Right lung (tissue), 5 donors: ENCODE measurements around the gene FDPS. TPM values are rescaled to one million over a fixed set of nuclear protein-coding genes. Genes with fewer than 3 reads are reported as not detected.
"Not testable (repeated sequence)": the region's sequence is repeated elsewhere in the genome, so short reads cannot be mapped to it uniquely, and the experiment has no call there.

Experiments used
- DNase-seq, 2 donors: peaks; one replicate each; pipeline ENCODE4 v3.0.0-alpha.2; 2013
- polyA plus RNA-seq, 5 donors: library from polyadenylated mRNA; unstranded; fragments of 120-200 nt; gene quantifications; one replicate each; pipeline versions ENCODE4 v1.2.1 to v1.2.3, GENCODE V29; 2013; ENCODE audit warnings: inconsistent platforms in 1 of 5, low replicate concordance in 1 of 5; ENCODE audit not compliant: insufficient read length in 5 of 5, insufficient read depth in 1 of 5

FDPS gene
- polyA plus RNA-seq, 5 donors, result 165 to 208 (median 178) TPM

DNA sequence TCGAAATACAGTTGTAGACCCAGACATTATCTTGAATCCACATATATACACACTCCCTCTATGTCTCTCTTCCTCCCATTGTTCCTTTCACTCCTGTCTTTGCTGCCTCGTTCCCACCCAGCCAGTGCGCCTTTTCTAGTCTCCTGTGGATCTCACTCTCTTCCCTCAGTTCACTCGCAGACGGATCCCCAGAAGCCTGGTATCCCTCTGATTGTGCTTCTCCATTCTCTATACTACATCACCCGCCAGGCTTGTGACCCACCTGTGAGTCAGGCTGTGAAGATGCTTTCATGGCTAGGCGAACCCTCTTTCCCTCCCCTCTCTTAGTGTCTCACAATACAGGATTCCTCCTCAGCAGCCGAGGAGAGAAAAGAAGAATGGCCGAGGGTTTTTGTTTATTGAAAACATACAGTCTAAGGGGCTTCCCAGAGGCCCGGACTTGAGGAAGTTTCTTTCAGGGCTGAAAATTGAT, 29.9 kb upstream of the FDPS start:
- DNase-seq, result no peak

DNA sequence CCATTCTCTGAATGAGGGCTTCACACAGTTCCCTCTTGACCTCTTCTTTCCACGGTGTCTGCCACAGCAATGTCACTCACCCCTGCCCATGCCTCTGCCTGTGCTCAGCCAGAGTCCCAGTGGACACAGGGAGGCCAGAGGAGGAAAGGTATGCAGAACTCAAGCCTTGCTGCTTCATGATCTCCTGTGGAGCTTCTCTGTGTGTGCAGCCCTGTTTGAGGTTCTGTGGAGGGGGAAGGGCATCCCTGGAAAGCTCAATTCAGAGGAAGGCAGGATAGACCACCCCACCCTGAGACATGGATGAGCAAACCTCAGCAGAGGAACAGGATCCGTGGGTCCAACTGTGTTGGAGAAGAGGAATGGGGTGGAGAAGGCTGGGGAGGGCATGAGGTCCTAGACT, 29.4 kb upstream of the FDPS start:
- no peak for DNase-seq

DNA sequence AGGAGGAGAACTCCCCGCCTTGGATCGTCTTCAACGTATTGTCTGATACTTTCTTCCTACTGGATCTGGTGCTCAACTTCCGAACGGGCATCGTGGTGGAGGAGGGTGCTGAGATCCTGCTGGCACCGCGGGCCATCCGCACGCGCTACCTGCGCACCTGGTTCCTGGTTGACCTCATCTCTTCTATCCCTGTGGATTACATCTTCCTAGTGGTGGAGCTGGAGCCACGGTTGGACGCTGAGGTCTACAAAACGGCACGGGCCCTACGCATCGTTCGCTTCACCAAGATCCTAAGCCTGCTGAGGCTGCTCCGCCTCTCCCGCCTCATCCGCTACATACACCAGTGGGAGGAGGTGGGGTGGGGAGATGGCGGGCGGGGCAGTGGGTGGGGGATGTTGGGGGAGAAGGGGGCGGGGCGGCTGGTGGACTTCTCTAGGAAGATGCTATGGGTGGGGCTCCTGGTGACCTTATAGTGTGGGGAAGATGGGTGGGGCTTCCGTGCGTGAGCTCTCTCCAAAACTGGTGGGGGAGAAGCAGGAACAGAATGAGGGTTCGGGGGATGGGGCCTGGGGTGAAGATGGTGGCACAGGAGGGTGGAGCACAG, 26.1 kb upstream of the FDPS start:
- DNase-seq, result no peak

- no peak for DNase-seq
These were observed 24.2 kb upstream of the FDPS start for GRCh38 chr1:155284476-155284875.

GRCh38 chr1:155285063-155285462, 23.6 kb upstream of the FDPS start:
- DNase-seq, result no peak

DNA sequence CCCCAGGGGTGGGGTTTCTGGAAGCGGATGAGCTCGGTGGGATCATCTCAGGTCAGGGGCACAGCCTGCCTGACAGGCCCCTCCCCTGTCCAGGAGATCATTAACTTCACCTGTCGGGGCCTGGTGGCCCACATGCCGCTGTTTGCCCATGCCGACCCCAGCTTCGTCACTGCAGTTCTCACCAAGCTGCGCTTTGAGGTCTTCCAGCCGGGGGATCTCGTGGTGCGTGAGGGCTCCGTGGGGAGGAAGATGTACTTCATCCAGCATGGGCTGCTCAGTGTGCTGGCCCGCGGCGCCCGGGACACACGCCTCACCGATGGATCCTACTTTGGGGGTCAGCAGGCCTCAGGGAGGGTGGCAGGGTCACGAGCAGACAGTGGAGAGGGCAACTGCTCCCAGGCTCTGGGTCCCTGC, 23.0 kb upstream of the FDPS start:
- no peak for DNase-seq

GRCh38 chr1:155286544-155286943, 22.1 kb upstream of the FDPS start:
- no peak for DNase-seq

GRCh38 chr1:155287987-155288543, 20.6 kb upstream of the FDPS start:
- no peak for DNase-seq

GRCh38 chr1:155291006-155291405, 17.7 kb upstream of the FDPS start:
- not testable (repeated sequence) for DNase-seq

- DNase-seq, result no peak
These were observed 15.4 kb upstream of the FDPS start for GRCh38 chr1:155293086-155293749.

DNA sequence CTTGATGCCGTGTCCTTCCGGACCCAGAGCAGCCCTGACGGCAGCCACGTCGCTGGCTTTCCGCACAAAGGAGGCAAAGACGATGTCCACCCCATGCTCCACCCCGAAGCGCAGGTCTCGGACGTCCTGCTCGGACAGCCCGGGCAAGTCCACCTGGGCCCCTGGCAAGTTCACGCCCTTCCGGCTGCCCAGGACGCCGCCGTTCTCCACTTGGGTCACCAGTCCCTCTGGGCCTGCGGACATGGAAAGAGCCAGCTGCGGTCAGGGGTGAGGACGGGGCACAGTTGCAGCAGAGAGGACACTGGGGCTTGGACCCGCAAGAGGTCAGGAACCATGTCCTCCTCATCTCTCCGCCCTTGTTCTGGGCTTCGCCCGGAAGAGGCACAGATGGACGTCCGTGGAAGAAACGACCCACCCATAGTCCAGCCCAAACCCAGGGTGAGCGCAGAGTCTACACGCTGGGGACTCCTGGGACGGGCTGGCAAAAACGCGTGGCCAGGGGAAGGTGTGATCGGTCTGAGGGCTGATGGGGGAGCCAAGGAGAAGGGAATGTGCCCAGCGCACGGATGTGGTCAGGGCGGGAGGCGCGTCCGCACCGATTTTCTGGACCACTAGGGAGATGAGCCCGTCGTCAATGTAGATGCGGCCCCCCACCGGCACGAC, 14.0 kb upstream of the FDPS start:
- no peak for DNase-seq

DNA sequence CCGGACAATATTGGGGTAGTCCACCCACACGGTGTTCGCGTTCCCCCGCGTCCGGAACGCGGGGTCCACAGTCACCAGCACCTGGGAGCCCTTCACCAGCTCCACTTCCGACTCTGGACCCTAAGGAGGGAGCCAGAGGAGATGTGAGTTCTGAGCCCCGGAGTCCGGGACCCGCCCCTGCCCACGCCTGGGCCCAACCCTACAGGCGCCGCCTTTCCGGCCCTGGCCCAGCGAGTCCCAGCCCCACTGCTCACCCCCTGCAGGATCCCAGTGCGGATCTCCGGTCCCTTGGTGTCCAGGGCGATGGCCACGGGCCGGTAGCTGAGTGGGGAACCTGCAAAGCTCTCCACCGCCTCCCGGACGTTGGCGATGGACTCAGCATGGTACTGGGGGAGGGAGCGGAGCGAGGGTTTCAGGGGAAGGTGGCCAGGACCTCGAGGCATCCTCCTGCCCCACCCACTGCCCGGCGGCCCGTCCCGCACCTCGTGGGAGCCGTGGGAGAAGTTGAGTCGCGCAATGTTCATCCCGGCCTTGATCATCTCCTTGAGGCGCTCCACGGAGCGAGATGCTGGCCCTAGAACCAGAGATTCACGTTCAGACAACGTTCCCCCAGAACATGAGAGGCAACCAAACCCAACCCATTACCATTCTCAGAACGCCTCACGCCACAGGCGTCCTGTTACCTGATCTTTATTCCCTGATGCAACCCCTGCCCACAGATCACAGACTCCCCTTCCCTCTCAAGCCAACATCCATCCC, 13.3 kb upstream of the FDPS start:
- DNase-seq, result no peak

DNA sequence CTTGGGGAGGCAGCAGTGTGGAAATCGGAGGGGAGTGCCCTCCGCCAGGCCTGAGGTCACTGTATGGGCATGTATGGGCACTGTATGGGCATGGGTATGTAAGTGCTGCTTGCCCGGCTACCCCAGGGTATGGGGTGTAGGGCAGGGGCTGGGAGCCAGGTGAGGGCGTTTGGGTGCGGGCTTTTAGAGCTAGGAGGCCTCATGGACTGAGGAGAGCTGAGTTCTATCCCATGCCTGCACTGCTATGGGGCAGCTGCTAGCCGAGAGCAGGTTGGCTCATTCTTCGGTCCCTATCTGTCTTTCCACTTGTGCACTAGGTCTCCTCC, 12.8 kb upstream of the FDPS start:
- no peak for DNase-seq

DNA sequence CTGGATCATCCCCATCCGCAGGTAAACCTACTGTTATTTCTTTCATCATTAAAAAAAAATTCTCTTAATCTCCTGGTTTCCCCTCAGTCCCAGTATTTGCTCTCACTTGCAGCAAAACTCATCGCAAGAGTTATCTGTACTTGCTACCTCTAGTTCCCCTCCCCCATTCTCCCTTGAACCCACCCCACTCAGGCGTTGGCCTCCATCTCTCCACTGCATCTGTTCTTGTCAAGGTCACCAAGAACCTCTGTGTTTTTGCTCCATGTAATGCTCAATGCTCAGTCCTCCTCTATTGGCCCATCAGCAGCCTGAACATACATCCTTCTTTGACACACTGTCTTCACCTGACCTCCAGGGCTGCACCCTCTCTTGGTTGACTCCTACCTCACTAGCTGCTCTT, 12.0 kb upstream of the FDPS start:
- DNase-seq, result no peak

DNA sequence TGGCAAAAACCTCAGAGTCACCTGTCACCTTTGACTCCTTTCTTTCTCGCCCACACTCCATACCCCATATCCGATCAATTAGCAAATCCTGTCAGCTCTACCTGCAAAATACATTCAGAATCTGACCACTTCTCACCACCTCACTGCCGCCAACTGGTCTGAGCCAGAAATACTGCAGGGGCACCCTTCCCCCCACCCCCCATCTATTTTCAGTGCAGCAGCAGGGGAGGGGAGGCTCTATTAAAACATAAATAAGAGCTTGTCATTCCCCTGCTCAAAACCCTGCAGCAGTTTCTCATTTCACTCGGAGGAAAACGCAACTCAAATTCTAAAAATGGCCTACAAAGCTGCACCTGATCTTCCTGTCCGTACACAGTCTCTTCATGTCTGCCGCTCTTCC, 11.3 kb upstream of the FDPS start:
- DNase-seq, result no peak

DNA sequence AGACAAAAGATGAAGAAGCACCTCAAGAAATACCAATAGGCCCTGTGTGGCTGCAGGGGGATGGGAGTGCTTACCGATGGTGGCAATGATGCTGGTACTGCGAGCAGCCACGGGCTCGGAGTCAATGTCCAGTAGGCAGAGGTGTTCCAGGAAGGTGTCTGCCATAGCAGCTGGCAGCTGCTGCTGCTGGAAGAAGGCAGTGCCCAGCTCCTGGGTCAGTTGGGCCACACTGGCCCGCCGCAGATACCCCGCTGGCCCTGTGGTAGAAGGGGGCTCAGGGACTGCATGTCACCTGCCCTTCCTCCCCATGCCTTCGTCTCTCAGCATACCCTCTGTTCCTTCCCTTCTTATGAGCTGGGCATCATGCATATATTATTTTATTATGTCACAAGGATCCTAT, 8.6 kb upstream of the FDPS start:
- DNase-seq, result no peak

GRCh38 chr1:155300553-155301329, 7.9 kb upstream of the FDPS start:
- DNase-seq, result no peak

DNA sequence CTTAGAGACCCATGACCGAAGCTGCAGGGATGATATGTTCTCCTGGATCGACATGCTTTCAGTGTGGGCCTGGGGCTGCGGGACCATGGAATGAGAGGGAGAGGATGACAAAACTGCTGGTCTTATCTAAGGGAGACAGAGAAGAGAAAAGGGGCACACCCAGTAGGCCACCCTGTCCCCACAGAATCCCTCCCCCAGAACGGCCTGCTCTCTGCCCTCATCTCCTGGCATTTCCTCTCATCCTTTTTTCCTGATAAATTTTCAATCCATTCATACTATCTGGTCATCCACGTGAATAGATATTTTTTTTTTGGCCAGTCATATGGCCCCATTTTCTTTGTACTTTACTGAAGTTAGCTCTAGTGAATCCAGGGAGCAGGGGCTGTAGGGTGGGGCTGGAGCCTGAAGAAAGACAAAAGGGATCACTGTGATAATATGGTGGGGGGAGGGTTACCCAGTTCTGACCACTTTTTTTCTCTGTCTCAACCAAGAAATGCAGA, 7.3 kb upstream of the FDPS start, which contains the start of gene PKLR:
TSS of gene PKLR (minus strand) at position 97 of the 500 bp plus-strand sequence. CDS start at position 54, 43 bp downstream.
- DNase-seq, result no peak

GRCh38 chr1:155304558-155305063, 4.1 kb upstream of the FDPS start:
- DNase-seq, result no peak

GRCh38 chr1:155305881-155306391, 2.7 kb upstream of the FDPS start:
- no peak for DNase-seq
